Body of pancreas (tissue), 4 donors: ENCODE results near the gene B4GAT1.

Experiments used
- POLR2A ChIP-seq, 3 donors: fragments of 450-650 bp; IDR thresholded peaks; one replicate each; pipeline ENCODE4 v1.6.1; 2016; ENCODE audit warnings: antibody characterized with exemption in 3 of 3, mild to moderate bottlenecking in 2 of 3
- TF ChIP-seq, protein P1 (sequence below), 7 experiments: fragments of 450-650 bp in 4 of 7; fragments of 200-600 bp in 3 of 7; sonication (generic) in 3 of 7; IDR thresholded peaks; one replicate each; pipeline ENCODE4 v1.5.1; 2016 to 2019; ENCODE audit warnings: antibody characterized with exemption in 7 of 7

DNA sequence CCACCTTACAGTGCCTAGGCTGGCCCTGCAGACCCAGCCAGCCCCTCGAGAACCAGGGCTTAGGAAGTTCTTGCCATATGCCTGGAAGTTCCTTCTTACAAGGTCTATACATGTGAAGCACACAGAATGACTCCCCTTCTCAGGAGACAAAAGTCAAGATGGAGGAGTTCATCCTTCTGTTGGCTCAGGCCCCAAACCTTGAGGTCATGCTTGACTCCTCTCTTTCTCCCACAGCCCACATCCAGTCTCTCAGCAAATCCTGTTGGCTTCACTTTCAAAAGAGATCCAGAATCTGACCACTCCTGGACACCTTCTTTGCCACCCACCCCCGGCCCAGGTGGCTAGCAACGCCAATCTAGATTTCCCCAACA is 28.8 kb downstream of the B4GAT1 start:
- TF ChIP-seq, protein P1, sequence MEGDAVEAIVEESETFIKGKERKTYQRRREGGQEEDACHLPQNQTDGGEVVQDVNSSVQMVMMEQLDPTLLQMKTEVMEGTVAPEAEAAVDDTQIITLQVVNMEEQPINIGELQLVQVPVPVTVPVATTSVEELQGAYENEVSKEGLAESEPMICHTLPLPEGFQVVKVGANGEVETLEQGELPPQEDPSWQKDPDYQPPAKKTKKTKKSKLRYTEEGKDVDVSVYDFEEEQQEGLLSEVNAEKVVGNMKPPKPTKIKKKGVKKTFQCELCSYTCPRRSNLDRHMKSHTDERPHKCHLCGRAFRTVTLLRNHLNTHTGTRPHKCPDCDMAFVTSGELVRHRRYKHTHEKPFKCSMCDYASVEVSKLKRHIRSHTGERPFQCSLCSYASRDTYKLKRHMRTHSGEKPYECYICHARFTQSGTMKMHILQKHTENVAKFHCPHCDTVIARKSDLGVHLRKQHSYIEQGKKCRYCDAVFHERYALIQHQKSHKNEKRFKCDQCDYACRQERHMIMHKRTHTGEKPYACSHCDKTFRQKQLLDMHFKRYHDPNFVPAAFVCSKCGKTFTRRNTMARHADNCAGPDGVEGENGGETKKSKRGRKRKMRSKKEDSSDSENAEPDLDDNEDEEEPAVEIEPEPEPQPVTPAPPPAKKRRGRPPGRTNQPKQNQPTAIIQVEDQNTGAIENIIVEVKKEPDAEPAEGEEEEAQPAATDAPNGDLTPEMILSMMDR (IDR thresholded peaks at IDR 0.05) = no peak
- no peak for TF ChIP-seq POLR2A (IDR thresholded peaks at IDR 0.05)
